Endodermal cell (in vitro differentiated cells): ENCODE measurements around the gene NEGR1. TPM values are rescaled to one million over a fixed set of nuclear protein-coding genes. Genes with fewer than 3 reads are reported as not detected.

ENCODE experiments used
- DNase-seq: peaks from one replicate; pipeline ENCODE4 v3.0.0-alpha.2; 2017
- H3K27ac ChIP-seq: 2 replicates; pipeline ENCODE4 v1.5.1; 2013; ENCODE audit warnings: mild to moderate bottlenecking, low read depth, low read length, moderate library complexity
- H3K27me3 ChIP-seq: 2 replicates; pipeline ENCODE4 v1.6.1; 2013; ENCODE audit warnings: mild to moderate bottlenecking, low read length, moderate library complexity; ENCODE audit not compliant: insufficient read depth, control insufficient read depth, poor library complexity, severe bottlenecking
- H3K36me3 ChIP-seq: 2 replicates; pipeline ENCODE4 v1.7.0; 2013; ENCODE audit warnings: mild to moderate bottlenecking, low read length, moderate library complexity; ENCODE audit not compliant: control insufficient read depth, insufficient read depth
- H3K4me1 ChIP-seq: one replicate; pipeline ENCODE4 v1.7.0; 2013; ENCODE audit warnings: low read length; ENCODE audit not compliant: control insufficient read depth, insufficient read depth
- H3K4me3 ChIP-seq: 2 replicates; pipeline ENCODE4 v1.5.1; 2013; ENCODE audit warnings: mild to moderate bottlenecking, low read length, moderate library complexity
- H3K9ac ChIP-seq: 2 replicates; pipeline ENCODE4 v1.6.1; 2013; ENCODE audit warnings: mild to moderate bottlenecking, low read length, moderate library complexity; ENCODE audit not compliant: poor library complexity, severe bottlenecking; ENCODE audit errors: extremely low read depth
- H3K9me3 ChIP-seq: 2 replicates; pipeline ENCODE4 v1.6.1; 2013; ENCODE audit warnings: mild to moderate bottlenecking, low read length, moderate library complexity; ENCODE audit not compliant: control insufficient read depth
- H3K27ac Mint-ChIP-seq: 2 replicates; pipeline ENCODE4 v1.8.0; 2020; ENCODE audit warnings: mixed read lengths
- H3K27me3 Mint-ChIP-seq: 2 replicates; pipeline ENCODE4 v1.8.0; 2021; ENCODE audit warnings: mild to moderate bottlenecking, mixed read lengths; ENCODE audit not compliant: insufficient read depth
- H3K36me3 Mint-ChIP-seq: 2 replicates; pipeline ENCODE4 v1.8.0; 2020; ENCODE audit warnings: low read depth, mixed read lengths
- H3K4me1 Mint-ChIP-seq: 2 replicates; pipeline ENCODE4 v1.8.0; 2020; ENCODE audit warnings: mixed read lengths
- H3K4me3 Mint-ChIP-seq: 2 replicates; pipeline ENCODE4 v1.8.0; 2020; ENCODE audit warnings: mild to moderate bottlenecking, moderate library complexity, mixed read lengths
- H3K9me3 Mint-ChIP-seq: 2 replicates; pipeline ENCODE4 v1.8.0; 2020; ENCODE audit warnings: mild to moderate bottlenecking, mixed read lengths
- whole genome bisulfite sequencing, 2 experiments: methylation state at CpG; one replicate each; pipeline versions ENCODE4 v1.1.5 to v1.1.7; 2013; ENCODE audit warnings: missing lambda C conversion rate in 2 of 2, mixed read lengths in 1 of 2; ENCODE audit not compliant: insufficient coverage in 1 of 2, insufficient read length in 1 of 2; 5-methylcytosine and 5-hydroxymethylcytosine counted together
- total RNA-seq, 2 donors: library from RNA; stranded (reverse); fragmentation: NEBNext Ultra II Directional in 1 of 2; extraction: Animal tissue kit (Norgen Biotek cat#: 25700) in 1 of 2; gene quantifications; 2 replicates in 1 of 2; 3 replicates in 1 of 2; pipeline ENCODE4 v1.2.1, GENCODE V29; 2021
- TF ChIP-seq, protein P1 (sequence below): fragments of 200-600 bp; sonication (generic); conservative IDR thresholded peaks from 2 replicates; pipeline ENCODE4 v1.5.0; 2021; ENCODE audit warnings: antibody characterized with exemption, mild to moderate bottlenecking

The NEGR1 gene
- total RNA-seq, 2 donors from 2014 or later: 1.5 to 2.1 TPM

DNA sequence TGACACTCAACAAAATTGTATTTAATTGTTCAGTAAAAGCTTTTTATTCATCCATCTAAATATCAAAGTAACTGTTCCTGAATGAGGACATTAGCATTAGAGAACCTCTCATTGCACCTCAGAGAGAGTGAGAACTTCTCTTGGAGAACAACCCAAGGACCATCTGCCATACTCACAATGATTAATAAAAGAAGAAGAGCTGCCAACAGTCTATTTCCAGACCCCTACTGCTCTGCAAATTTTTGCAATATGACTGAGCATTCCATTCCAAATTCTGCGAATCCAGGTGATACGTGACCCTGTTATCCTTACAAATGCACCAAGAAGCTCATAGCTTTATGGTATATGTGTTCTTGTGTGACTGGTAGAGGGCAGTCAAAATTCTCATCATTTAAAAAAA is 422.5 kb downstream of the NEGR1 start:
- TF ChIP-seq, protein P1, sequence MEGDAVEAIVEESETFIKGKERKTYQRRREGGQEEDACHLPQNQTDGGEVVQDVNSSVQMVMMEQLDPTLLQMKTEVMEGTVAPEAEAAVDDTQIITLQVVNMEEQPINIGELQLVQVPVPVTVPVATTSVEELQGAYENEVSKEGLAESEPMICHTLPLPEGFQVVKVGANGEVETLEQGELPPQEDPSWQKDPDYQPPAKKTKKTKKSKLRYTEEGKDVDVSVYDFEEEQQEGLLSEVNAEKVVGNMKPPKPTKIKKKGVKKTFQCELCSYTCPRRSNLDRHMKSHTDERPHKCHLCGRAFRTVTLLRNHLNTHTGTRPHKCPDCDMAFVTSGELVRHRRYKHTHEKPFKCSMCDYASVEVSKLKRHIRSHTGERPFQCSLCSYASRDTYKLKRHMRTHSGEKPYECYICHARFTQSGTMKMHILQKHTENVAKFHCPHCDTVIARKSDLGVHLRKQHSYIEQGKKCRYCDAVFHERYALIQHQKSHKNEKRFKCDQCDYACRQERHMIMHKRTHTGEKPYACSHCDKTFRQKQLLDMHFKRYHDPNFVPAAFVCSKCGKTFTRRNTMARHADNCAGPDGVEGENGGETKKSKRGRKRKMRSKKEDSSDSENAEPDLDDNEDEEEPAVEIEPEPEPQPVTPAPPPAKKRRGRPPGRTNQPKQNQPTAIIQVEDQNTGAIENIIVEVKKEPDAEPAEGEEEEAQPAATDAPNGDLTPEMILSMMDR: no peak
- no peaks in the 10 kb centered on the region for H3K27me3 ChIP-seq
- no peak for DNase-seq
- no peak overlapping the region for H3K4me3 ChIP-seq
- H3K4me3 Mint-ChIP-seq: no peak overlapping the region
- no peak overlapping the region for H3K27ac ChIP-seq
- no peaks in the 10 kb centered on the region for H3K36me3 Mint-ChIP-seq
- H3K9me3 Mint-ChIP-seq: no peaks in the 10 kb centered on the region
- no peaks in the 10 kb centered on the region for H3K4me1 Mint-ChIP-seq
- H3K36me3 ChIP-seq: no peaks in the 10 kb centered on the region
- 96% methylated on average over 2 of the region's 2 CpGs; no CpG with 5 or more reads in 1 of the 2 experiments for WGBS, 2 experiments
- H3K4me1 ChIP-seq: no peaks in the 10 kb centered on the region
- no peaks in the 10 kb centered on the region for H3K9me3 ChIP-seq
- no peaks in the 10 kb centered on the region for H3K27me3 Mint-ChIP-seq
- no peak overlapping the region for H3K27ac Mint-ChIP-seq
- H3K9ac ChIP-seq: no peak overlapping the region

DNA sequence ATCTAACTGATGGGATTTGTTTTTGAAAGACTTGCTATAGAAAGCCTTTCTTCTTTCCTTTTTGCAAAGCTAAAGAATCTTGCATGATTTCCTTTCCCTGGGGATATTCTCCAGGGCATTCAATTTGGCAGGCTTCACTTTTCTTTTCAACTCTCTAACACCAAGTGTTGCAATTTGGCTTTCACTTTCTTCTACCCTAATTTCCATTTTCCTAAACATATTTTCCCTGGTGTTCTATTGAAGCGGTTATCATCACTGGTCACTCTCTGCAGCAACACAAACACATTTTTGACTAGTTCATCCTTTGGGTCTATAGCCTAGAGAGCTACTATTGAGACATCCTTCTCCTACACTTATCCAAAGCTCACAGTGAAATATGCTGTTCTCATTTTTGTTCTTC is 424.5 kb downstream of the NEGR1 start:
- no peaks in the 10 kb centered on the region for H3K27me3 Mint-ChIP-seq
- 90 to 92% methylated on average over 1 of the region's 1 CpG for WGBS, 2 experiments
- TF ChIP-seq, protein P1: no peak

DNA sequence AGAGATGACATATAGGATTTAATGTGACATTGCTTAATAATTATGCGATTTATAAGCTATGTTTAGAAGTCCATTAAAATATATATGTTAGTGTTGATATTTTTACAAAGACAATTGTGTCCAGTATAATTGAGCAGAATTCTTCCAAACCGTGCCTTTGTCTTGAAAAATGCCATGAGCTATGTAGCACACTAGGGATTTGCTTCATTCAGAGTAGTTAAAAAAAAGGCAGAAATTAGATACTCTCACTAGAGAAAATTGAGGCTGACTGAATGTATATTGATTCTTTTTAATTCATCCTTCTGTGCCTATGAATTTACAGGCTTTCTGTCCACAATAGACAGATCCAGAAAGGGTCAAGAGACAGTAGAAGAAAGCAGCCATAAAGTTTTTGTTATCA is 429.0 kb downstream of the NEGR1 start:
- Mint-ChIP-seq H3K4me3 (no peak overlapping the region), H3K36me3 (no peaks in the 10 kb centered on the region), H3K9me3 (no peaks in the 10 kb centered on the region), H3K27me3 (no peaks in the 10 kb centered on the region), H3K4me1 (no peaks in the 10 kb centered on the region), H3K27ac (no peak overlapping the region)
- Histone ChIP-seq H3K4me3 (no peak overlapping the region), H3K9ac (no peak overlapping the region), H3K4me1 (no peaks in the 10 kb centered on the region), H3K27me3 (no peaks in the 10 kb centered on the region), H3K27ac (no peak overlapping the region), H3K9me3 (no peaks in the 10 kb centered on the region), H3K36me3 (no peaks in the 10 kb centered on the region)
- WGBS, 2 experiments: 96 to 100% methylated on average over 1 to 2 of the region's 2 CpGs
- DNase-seq: no peak
- TF ChIP-seq, protein P1: no peak

More for the DNA sequence above, 424.5 kb downstream of the NEGR1 start:
- no peaks in the 10 kb centered on the region for H3K27me3 ChIP-seq
- no peaks in the 10 kb centered on the region for H3K36me3 ChIP-seq
- Mint-ChIP-seq H3K27ac (no peak overlapping the region), H3K4me1 (no peaks in the 10 kb centered on the region), H3K4me3 (no peak overlapping the region), H3K9me3 (no peaks in the 10 kb centered on the region), H3K36me3 (no peaks in the 10 kb centered on the region)
- H3K27ac ChIP-seq: no peak overlapping the region
- H3K9ac ChIP-seq: no peak overlapping the region
- no peaks in the 10 kb centered on the region for H3K9me3 ChIP-seq
- no peak overlapping the region for H3K4me3 ChIP-seq
- no peak for DNase-seq
- no peaks in the 10 kb centered on the region for H3K4me1 ChIP-seq
